Measurements from ENCODE around the gene LMNA.
"Not testable (repeated sequence)": the region's sequence is repeated elsewhere in the genome, so short reads cannot be mapped to it uniquely, and the experiment has no call there.

LMNA gene

GRCh38 chr1:156108664-156109241 lies 5.8 kb upstream of the LMNA start:
- Histone ChIP-seq H3K9ac (ENCODE audit: low read length) (no peak overlapping the region), H3K27ac (ENCODE audit: low read depth, low read length) (peak overlapping the region; percentile 41), H3K4me3 (ENCODE audit: low read depth in 1 of 2, low read length in 2 of 2) (no peak overlapping the region), H3K27me3 (ENCODE audit: control insufficient read depth in 1 of 2, insufficient read depth in 2 of 2, low read length in 2 of 2) (no peaks in the 10 kb centered on the region), H3K36me3 (ENCODE audit: insufficient read depth, low read length) (no peaks in the 10 kb centered on the region), H3K4me1 (ENCODE audit: insufficient read depth, low read length) (peaks cover 47% of the 10 kb centered on the region), H3K9me3 (ENCODE audit: low read length) (no peaks in the 10 kb centered on the region)

- peaks cover 38% of the 10 kb centered on the region for H3K4me1 ChIP-seq (ENCODE audit: insufficient read depth, low read length)
- no peak overlapping the region for H3K27ac ChIP-seq (ENCODE audit: low read depth, low read length)
- no peaks in the 10 kb centered on the region for H3K9me3 ChIP-seq (ENCODE audit: low read length)
- no peaks in the 10 kb centered on the region for H3K27me3 ChIP-seq (ENCODE audit: control insufficient read depth in 1 of 2, insufficient read depth in 2 of 2, low read length in 2 of 2)
- H3K4me3 ChIP-seq (ENCODE audit: low read depth in 1 of 2, low read length in 2 of 2): no peak overlapping the region
- no peak overlapping the region for H3K9ac ChIP-seq (ENCODE audit: low read length)
- H3K36me3 ChIP-seq (ENCODE audit: insufficient read depth, low read length): no peaks in the 10 kb centered on the region
These were observed 4.3 kb upstream of the LMNA start for GRCh38 chr1:156110252-156110651.

- Histone ChIP-seq H3K9me3 (ENCODE audit: low read length) (no peaks in the 10 kb centered on the region), H3K9ac (ENCODE audit: low read length) (no peak overlapping the region), H3K4me3 (ENCODE audit: low read depth in 1 of 2, low read length in 2 of 2) (no peak overlapping the region), H3K4me1 (ENCODE audit: insufficient read depth, low read length) (peaks cover 30% of the 10 kb centered on the region), H3K27me3 (ENCODE audit: control insufficient read depth in 1 of 2, insufficient read depth in 2 of 2, low read length in 2 of 2) (no peaks in the 10 kb centered on the region), H3K27ac (ENCODE audit: low read depth, low read length) (peak overlapping the region; percentile 44), H3K36me3 (ENCODE audit: insufficient read depth, low read length) (no peaks in the 10 kb centered on the region)
These were observed 3.1 kb upstream of the LMNA start for GRCh38 chr1:156111355-156111962.

- peaks cover 21% of the 10 kb centered on the region for H3K4me1 ChIP-seq (ENCODE audit: insufficient read depth, low read length)
- H3K36me3 ChIP-seq (ENCODE audit: insufficient read depth, low read length): no peaks in the 10 kb centered on the region
- H3K9ac ChIP-seq (ENCODE audit: low read length): no peak overlapping the region
- no peaks in the 10 kb centered on the region for H3K27me3 ChIP-seq (ENCODE audit: control insufficient read depth in 1 of 2, insufficient read depth in 2 of 2, low read length in 2 of 2)
- no peak overlapping the region for H3K4me3 ChIP-seq (ENCODE audit: low read depth in 1 of 2, low read length in 2 of 2)
- no peaks in the 10 kb centered on the region for H3K9me3 ChIP-seq (ENCODE audit: low read length)
- H3K27ac ChIP-seq (ENCODE audit: low read depth, low read length): peak overlapping the region; percentile 44
These were observed 2.0 kb upstream of the LMNA start for GRCh38 chr1:156112276-156113137.

GRCh38 chr1:156113282-156113950 lies 1.1 kb upstream of the LMNA start:
- peaks cover 29% of the 10 kb centered on the region for H3K4me1 ChIP-seq (ENCODE audit: insufficient read depth, low read length)
- H3K27ac ChIP-seq (ENCODE audit: low read depth, low read length): peak overlapping the region; percentile 100
- no peaks in the 10 kb centered on the region for H3K9me3 ChIP-seq (ENCODE audit: low read length)
- H3K27me3 ChIP-seq (ENCODE audit: control insufficient read depth in 1 of 2, insufficient read depth in 2 of 2, low read length in 2 of 2): no peaks in the 10 kb centered on the region
- H3K4me3 ChIP-seq (ENCODE audit: low read depth in 1 of 2, low read length in 2 of 2): peak overlapping the region in 1 of 2 donors; percentile 100
- H3K9ac ChIP-seq (ENCODE audit: low read length): no peak overlapping the region
- H3K36me3 ChIP-seq (ENCODE audit: insufficient read depth, low read length): no peaks in the 10 kb centered on the region

- Histone ChIP-seq H3K4me3 (ENCODE audit: low read depth in 1 of 2, low read length in 2 of 2) (peak overlapping the region; percentile 100), H3K36me3 (ENCODE audit: insufficient read depth, low read length) (peaks cover 4% of the 10 kb centered on the region), H3K9ac (ENCODE audit: low read length) (peak overlapping the region; percentile 100), H3K9me3 (ENCODE audit: low read length) (no peaks in the 10 kb centered on the region), H3K27me3 (ENCODE audit: control insufficient read depth in 1 of 2, insufficient read depth in 2 of 2, low read length in 2 of 2) (no peaks in the 10 kb centered on the region), H3K4me1 (ENCODE audit: insufficient read depth, low read length) (peaks cover 43% of the 10 kb centered on the region), H3K27ac (ENCODE audit: low read depth, low read length) (peak overlapping the region; percentile 100)
These were observed 505 bp downstream of the LMNA start for GRCh38 chr1:156114919-156115513.

GRCh38 chr1:156115514-156116374 lies 1.2 kb downstream of the LMNA start:
- peaks cover 50% of the 10 kb centered on the region for H3K4me1 ChIP-seq (ENCODE audit: insufficient read depth, low read length)

GRCh38 chr1:156116731-156117130 lies 2.2 kb downstream of the LMNA start:
- H3K4me1 ChIP-seq (ENCODE audit: insufficient read depth, low read length): peaks cover 60% of the 10 kb centered on the region
- H3K4me3 ChIP-seq (ENCODE audit: low read depth in 1 of 2, low read length in 2 of 2): peak overlapping the region; percentile 100
- H3K9ac ChIP-seq (ENCODE audit: low read length): peak overlapping the region; percentile 100
- H3K27ac ChIP-seq (ENCODE audit: low read depth, low read length): peak overlapping the region; percentile 100
- not testable (repeated sequence) for H3K9me3 ChIP-seq (ENCODE audit: low read length); H3K27me3 ChIP-seq (ENCODE audit: control insufficient read depth in 1 of 2, insufficient read depth in 2 of 2, low read length in 2 of 2)
- peaks cover 21% of the 10 kb centered on the region for H3K36me3 ChIP-seq (ENCODE audit: insufficient read depth, low read length)

More at GRCh38 chr1:156115514-156116374, 1.2 kb downstream of the LMNA start:
- H3K9ac ChIP-seq (ENCODE audit: low read length): peak overlapping the region; percentile 100
- H3K4me3 ChIP-seq (ENCODE audit: low read depth in 1 of 2, low read length in 2 of 2): peak overlapping the region; percentile 100
- H3K36me3 ChIP-seq (ENCODE audit: insufficient read depth, low read length): peaks cover 11% of the 10 kb centered on the region
- H3K9me3 ChIP-seq (ENCODE audit: low read length): no peaks in the 10 kb centered on the region
- H3K27me3 ChIP-seq (ENCODE audit: control insufficient read depth in 1 of 2, insufficient read depth in 2 of 2, low read length in 2 of 2): no peaks in the 10 kb centered on the region
- peak overlapping the region; percentile 100 for H3K27ac ChIP-seq (ENCODE audit: low read depth, low read length)

GRCh38 chr1:156117414-156118176 lies 3.1 kb downstream of the LMNA start:
- no peaks in the 10 kb centered on the region for H3K9me3 ChIP-seq (ENCODE audit: low read length)
- H3K9ac ChIP-seq (ENCODE audit: low read length): peak overlapping the region; percentile 70
- H3K4me3 ChIP-seq (ENCODE audit: low read depth in 1 of 2, low read length in 2 of 2): peak overlapping the region; percentile 25 to 100
- H3K27ac ChIP-seq (ENCODE audit: low read depth, low read length): peak overlapping the region; percentile 90
- H3K36me3 ChIP-seq (ENCODE audit: insufficient read depth, low read length): peaks cover 21% of the 10 kb centered on the region
- H3K4me1 ChIP-seq (ENCODE audit: insufficient read depth, low read length): peaks cover 58% of the 10 kb centered on the region
- no peaks in the 10 kb centered on the region for H3K27me3 ChIP-seq (ENCODE audit: control insufficient read depth in 1 of 2, insufficient read depth in 2 of 2, low read length in 2 of 2)

Data from muscle layer of colon (tissue), 2 donors.